Immature natural killer cell (primary cell): Measurements from ENCODE around the gene PRR15L. TPM values are rescaled to one million over a fixed set of nuclear protein-coding genes. Genes with fewer than 3 reads are reported as not detected.
"Not testable (repeated sequence)": the region's sequence is repeated elsewhere in the genome, so short reads cannot be mapped to it uniquely, and the experiment has no call there.

Experiments used
- DNase-seq, 3 donors: peaks; one replicate each; pipeline ENCODE4 v3.0.0; 2022; ENCODE audit warnings: mixed read lengths in 1 of 3
- H3K27ac Mint-ChIP-seq, 6 donors: one replicate each; pipeline ENCODE4 v1.8.0; 2020; ENCODE audit warnings: mixed read lengths in 6 of 6, mild to moderate bottlenecking in 5 of 6, inconsistent platforms in 4 of 6, moderate library complexity in 3 of 6
- H3K27me3 Mint-ChIP-seq, 3 donors: one replicate each; pipeline ENCODE4 v1.8.0; 2020 to 2021; ENCODE audit warnings: low read depth in 3 of 3, mild to moderate bottlenecking in 3 of 3, mixed read lengths in 3 of 3, moderate library complexity in 3 of 3, inconsistent platforms in 1 of 3
- H3K36me3 Mint-ChIP-seq, 3 donors: one replicate each; pipeline ENCODE4 v1.8.0; 2020; ENCODE audit warnings: mixed read lengths in 3 of 3, inconsistent platforms in 2 of 3, mild to moderate bottlenecking in 2 of 3
- H3K4me1 Mint-ChIP-seq, 2 donors: one replicate each; pipeline ENCODE4 v1.8.0; 2020; ENCODE audit warnings: inconsistent platforms in 2 of 2, mild to moderate bottlenecking in 2 of 2, mixed read lengths in 2 of 2, moderate library complexity in 1 of 2
- H3K4me3 Mint-ChIP-seq, 5 donors: one replicate each; pipeline ENCODE4 v1.8.0; 2020; ENCODE audit warnings: mild to moderate bottlenecking in 5 of 5, mixed read lengths in 5 of 5, inconsistent platforms in 3 of 5, moderate library complexity in 3 of 5
- H3K9me3 Mint-ChIP-seq, 6 donors: one replicate each; pipeline ENCODE4 v1.8.0; 2020; ENCODE audit warnings: mild to moderate bottlenecking in 6 of 6, mixed read lengths in 6 of 6, inconsistent platforms in 4 of 6, moderate library complexity in 3 of 6
- polyA plus RNA-seq, 3 donors: library from polyadenylated mRNA; unstranded; fragments of 300-500 nt; fragmentation: Illumina TruSeq; gene quantifications; one replicate each; pipeline ENCODE4 v1.2.3, GENCODE V29; 2021

The PRR15L gene
- polyA plus RNA-seq, 3 donors from 2014 or later = 0.16 TPM; not detected in 2

DNA sequence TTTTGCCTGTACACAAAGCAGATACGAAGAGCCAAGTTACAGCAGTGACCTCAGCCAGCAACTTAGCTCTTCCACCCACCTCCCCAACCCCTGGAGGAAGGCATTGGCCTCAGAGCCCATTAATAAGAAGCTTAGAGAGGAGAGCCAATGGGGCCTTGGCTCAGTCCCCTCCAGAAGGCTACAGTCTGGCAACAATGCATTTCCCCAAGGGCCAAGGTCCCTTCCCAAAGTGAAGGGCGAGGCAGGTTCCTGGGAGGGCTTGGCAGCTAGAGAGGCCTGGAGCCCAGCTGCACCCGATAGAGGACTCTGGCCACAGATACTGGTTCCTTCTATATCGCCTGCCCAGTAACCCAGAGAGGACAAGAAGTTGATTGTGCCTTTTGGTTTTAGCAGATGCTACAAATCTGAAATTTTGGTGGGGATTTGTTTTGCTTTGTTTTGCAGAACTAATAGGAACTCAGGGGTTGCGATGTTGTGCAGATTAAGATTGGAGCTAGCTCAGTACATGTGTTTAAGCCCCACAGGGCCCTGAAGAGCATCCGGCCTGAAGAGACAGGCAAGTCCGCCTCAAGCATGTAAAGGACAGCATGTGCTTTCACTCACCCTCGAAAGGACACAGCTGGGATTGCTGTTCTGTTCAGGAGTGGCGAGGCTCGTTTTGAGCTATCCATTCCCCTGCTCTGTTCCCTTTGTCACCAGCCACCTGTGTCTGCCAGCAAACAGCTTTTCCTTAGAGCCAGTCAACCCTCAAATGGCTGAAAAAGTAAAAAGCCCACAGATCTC is 28.3 kb downstream of the PRR15L start:
- H3K9me3 Mint-ChIP-seq = no peaks in the 10 kb centered on the region
- no peaks in the 10 kb centered on the region for H3K4me1 Mint-ChIP-seq
- H3K27ac Mint-ChIP-seq = no peak overlapping the region
- DNase-seq = no peak
- H3K36me3 Mint-ChIP-seq = peaks cover 13 to 30% (median 19%) of the 10 kb centered on the region in 3 donors
- H3K4me3 Mint-ChIP-seq = no peak overlapping the region
- peaks cover 0 to 4% (median 0%) of the 10 kb centered on the region in 3 donors for H3K27me3 Mint-ChIP-seq

DNA sequence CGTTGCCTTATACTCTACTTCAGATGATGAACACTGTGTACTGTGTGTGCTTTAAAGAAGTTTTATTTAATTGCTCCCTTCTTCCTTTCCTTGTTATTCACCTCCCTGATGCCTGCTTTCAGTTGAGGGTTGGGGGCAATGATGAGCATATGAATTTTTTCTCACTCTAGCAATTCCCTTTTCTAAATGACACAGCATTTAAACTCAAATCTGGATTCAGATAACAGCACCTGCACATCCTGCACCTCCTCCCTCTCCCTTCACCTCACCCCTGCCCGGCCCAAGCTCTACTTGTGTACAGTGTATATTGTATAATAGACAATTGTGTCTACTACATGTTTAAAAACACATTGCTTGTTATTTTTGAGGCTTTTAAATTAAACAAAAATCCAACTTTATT is 29.3 kb downstream of the PRR15L start:
- no peak overlapping the region for H3K27ac Mint-ChIP-seq
- H3K4me1 Mint-ChIP-seq = no peaks in the 10 kb centered on the region
- no peaks in the 10 kb centered on the region for H3K9me3 Mint-ChIP-seq
- no peak for DNase-seq
- H3K27me3 Mint-ChIP-seq = peaks cover 0 to 4% (median 0%) of the 10 kb centered on the region in 3 donors
- H3K36me3 Mint-ChIP-seq = peaks cover 13 to 37% (median 19%) of the 10 kb centered on the region in 3 donors
- H3K4me3 Mint-ChIP-seq = no peak overlapping the region

DNA sequence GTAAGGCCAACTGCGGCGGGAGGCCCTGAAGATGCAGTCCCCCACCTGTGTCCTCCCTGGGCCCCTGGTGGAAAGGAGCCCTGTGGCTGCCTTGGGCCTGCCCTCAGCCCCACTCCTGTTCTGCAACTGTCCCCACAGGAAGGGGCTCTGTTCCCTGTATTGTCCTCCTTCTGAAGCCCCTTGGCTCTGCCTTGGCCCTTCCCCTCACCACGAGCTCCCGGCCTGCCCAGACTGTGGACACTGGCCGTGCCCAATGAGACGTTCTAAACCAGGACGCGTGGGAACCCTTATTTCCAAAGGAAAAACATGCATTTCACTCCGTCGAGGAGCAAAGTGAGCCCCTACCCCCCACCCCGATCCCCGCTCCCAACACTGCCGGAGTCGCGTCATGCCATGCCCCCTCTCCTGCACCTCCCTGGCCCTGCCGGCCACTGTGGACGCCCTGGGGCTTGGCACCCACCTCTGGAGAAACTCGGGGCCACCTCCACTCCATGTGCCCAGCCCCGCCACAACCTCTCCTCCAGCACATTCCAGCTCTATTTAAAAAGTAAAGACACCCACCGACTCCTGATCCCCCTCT is 29.8 kb downstream of the PRR15L start:
- H3K27me3 Mint-ChIP-seq = peaks cover 0 to 4% (median 0%) of the 10 kb centered on the region in 3 donors
- DNase-seq = no peak
- H3K9me3 Mint-ChIP-seq = no peaks in the 10 kb centered on the region
- no peak overlapping the region for H3K27ac Mint-ChIP-seq
- peaks cover 13 to 41% (median 19%) of the 10 kb centered on the region in 3 donors for H3K36me3 Mint-ChIP-seq
- no peak overlapping the region for H3K4me3 Mint-ChIP-seq
- H3K4me1 Mint-ChIP-seq = no peaks in the 10 kb centered on the region

DNA sequence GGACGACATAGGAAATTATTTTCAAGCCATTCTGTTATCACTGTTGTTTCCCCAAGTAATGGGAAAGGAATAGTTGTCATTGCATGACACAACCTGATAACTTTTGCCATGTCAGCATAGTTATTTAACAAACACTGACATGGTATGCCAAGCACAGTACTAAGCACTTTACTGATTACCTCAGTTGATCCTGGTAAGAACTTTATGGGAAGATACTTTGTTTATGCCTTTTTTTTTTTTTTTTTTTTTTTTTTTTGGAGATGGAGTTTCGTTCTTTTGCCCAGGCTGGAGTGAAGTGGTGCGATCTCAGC is 32.0 kb downstream of the PRR15L start:
- Mint-ChIP-seq H3K4me3 (no peak overlapping the region), H3K36me3 (peaks cover 16 to 52% (median 26%) of the 10 kb centered on the region in 3 donors), H3K27ac (no peak overlapping the region), H3K9me3 (no peaks in the 10 kb centered on the region), H3K27me3 (peaks cover 0 to 4% (median 0%) of the 10 kb centered on the region in 3 donors), H3K4me1 (no peaks in the 10 kb centered on the region)
- DNase-seq = no peak

DNA sequence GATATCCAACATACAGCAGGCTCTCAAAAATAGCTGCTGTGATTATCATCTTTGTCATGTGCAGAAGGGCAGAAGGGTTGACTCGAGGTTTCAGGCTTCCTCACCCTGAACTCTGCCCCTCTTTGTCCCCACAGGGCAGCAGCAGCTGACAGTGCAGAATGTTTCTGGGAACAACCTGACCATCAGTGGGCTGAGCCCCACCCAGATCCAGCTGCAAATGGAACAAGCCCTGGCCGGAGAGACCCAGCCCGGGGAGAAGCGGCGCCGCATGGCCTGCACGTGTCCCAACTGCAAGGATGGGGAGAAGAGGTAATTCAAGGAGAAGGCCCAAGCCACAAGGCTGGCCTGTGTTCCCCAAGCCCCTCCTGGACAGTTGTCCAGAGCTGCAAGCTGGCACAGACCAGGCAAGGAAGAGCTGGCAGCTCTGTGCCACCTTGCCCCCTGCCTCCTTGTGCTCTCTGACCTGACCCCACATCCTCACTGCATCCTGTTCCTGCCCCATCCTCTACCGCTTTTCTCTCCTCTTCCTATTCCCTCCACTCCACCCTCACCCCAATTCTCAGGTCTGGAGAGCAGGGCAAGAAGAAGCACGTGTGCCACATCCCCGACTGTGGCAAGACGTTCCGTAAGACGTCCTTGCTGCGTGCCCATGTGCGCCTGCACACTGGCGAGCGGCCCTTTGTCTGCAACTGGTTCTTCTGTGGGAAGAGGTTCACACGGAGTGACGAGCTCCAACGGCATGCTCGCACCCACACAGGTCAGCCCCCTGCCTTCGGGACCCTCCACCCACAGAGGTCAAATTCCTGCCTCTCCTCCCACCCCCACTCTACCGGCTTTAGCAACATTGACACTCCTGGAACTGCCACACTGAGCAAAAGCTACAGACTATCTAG is 32.7 kb downstream of the PRR15L start:
- no peak overlapping the region for H3K27ac Mint-ChIP-seq
- peaks cover 0 to 4% (median 0%) of the 10 kb centered on the region in 3 donors for H3K27me3 Mint-ChIP-seq
- H3K9me3 Mint-ChIP-seq = no peaks in the 10 kb centered on the region
- DNase-seq = no peak
- peaks cover 18 to 50% (median 25%) of the 10 kb centered on the region in 3 donors for H3K36me3 Mint-ChIP-seq
- no peaks in the 10 kb centered on the region for H3K4me1 Mint-ChIP-seq
- H3K4me3 Mint-ChIP-seq = no peak overlapping the region

DNA sequence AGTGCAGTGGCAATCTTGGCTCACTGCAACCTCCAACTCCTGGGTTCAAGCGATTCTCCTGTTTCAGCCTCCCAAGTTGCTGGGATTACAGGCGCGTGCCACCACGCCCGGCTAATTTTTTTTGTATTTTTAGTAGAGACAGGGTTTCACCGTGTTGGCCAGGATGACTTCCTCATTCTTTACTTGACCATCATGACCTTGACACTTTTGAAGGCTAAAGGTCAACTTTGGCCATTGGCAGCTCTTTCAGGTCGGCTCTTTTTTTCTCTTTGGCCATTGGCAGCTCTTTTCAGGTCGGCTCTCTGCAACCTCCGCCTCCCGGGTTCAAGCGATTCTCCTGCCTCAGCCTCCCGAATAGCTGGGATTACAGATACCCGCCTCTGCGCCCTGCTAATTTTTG is 37.8 kb downstream of the PRR15L start:
- not testable (repeated sequence) for DNase-seq, H3K4me1 Mint-ChIP-seq, H3K27ac Mint-ChIP-seq, H3K27me3 Mint-ChIP-seq, H3K9me3 Mint-ChIP-seq, H3K4me3 Mint-ChIP-seq
- H3K36me3 Mint-ChIP-seq = peaks cover 14 to 37% (median 19%) of the 10 kb centered on the region in 3 donors

DNA sequence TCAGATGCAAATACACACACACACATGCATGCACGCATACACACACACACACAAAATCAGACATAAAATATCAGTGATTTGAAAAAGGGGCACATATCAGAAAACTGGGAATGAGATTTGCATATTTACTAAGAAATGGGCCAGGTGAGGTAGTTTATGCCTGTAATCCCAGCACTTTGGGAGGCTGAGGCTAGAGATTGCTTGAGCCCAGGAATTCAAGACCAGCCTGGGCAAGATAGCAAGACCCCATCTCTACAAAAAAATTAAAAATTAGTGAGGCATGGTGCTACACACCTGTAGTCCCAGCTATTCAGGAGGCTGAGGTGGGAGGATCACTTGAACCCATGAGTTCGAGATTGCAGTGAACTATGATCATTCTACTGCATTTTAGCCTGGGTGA is 38.7 kb downstream of the PRR15L start:
- Mint-ChIP-seq H3K27me3 (no peaks in the 10 kb centered on the region), H3K4me3 (no peak overlapping the region), H3K4me1 (peaks cover 3 to 7% of the 10 kb centered on the region in 2 donors), H3K9me3 (no peaks in the 10 kb centered on the region), H3K36me3 (peaks cover 14 to 30% (median 19%) of the 10 kb centered on the region in 3 donors), H3K27ac (no peak overlapping the region)
- DNase-seq = no peak

DNA sequence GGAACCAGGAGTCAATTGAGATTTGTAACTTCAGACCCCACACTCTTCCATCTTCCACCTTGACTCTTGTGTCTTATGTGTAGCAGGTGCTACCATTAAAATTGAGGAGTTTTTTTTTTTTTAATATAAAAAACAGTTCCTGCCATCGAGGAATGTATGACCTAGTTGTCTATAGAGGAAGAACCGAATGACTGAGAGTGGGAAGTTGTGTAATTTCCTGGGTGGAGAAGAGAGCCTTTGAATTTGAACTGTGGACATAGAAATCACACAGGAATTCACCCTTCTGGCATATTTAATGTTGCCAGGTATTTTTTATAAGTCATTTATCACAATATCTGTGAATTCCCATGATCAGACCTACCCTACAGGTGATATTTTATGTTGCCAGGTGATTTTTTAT is 39.7 kb downstream of the PRR15L start:
- Mint-ChIP-seq H3K4me1 (peaks cover 3 to 7% of the 10 kb centered on the region in 2 donors), H3K27ac (peak overlapping the region in 2 of 6 donors; percentile 7 to 45), H3K36me3 (peaks cover 14 to 23% (median 19%) of the 10 kb centered on the region in 3 donors), H3K27me3 (no peaks in the 10 kb centered on the region), H3K4me3 (no peak overlapping the region), H3K9me3 (no peaks in the 10 kb centered on the region)
- no peak for DNase-seq

DNA sequence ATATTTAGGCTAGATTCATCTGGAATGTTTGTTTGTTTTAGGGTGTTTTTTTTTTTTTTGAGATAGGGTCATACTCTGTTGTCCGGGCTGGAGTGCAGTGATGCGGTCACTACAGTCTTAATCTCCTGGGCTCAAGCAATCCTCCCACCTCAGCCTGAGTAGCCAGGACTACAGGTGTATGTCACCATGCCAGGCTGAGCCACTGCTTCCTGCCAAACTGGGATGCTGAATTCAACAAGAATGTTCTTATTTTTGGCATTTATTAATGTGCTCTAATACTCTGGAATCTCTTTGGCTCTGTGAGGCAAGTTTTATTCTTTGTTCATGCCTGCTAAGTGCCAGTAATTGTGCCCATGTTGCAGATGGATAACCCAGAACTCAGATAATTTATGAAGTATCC is 40.1 kb downstream of the PRR15L start:
- Mint-ChIP-seq H3K27ac (peak overlapping the region in 1 of 6 donors; percentile 45), H3K4me3 (no peak overlapping the region)

DNA sequence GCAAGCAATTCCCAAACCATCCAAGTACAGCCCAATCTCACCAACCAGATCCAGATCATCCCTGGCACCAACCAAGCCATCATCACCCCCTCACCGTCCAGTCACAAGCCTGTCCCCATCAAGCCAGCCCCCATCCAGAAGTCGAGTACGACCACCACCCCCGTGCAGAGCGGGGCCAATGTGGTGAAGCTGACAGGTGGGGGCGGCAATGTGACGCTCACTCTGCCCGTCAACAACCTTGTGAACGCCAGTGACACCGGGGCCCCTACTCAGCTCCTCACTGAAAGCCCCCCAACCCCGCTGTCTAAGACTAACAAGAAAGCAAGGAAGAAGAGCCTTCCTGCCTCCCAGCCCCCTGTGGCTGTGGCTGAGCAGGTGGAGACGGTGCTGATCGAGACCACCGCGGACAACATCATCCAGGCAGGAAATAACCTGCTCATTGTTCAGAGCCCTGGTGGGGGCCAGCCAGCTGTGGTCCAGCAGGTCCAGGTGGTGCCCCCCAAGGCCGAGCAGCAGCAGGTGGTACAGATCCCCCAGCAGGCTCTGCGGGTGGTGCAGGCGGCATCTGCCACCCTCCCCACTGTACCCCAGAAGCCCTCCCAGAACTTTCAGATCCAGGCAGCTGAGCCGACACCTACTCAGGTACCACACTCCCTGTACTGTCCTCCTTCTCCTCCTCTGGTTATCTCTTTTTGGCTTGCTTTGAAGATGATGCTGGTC is 41.0 kb downstream of the PRR15L start:
- Mint-ChIP-seq H3K27ac (peak overlapping the region in 2 of 6 donors; percentile 35 to 52), H3K4me3 (no peak overlapping the region)

More for the DNA sequence above, 40.1 kb downstream of the PRR15L start:
- Mint-ChIP-seq H3K27me3 (no peaks in the 10 kb centered on the region), H3K9me3 (no peaks in the 10 kb centered on the region), H3K4me1 (peaks cover 3 to 7% of the 10 kb centered on the region in 2 donors), H3K36me3 (peaks cover 14 to 23% (median 19%) of the 10 kb centered on the region in 3 donors)
- DNase-seq = no peak

DNA sequence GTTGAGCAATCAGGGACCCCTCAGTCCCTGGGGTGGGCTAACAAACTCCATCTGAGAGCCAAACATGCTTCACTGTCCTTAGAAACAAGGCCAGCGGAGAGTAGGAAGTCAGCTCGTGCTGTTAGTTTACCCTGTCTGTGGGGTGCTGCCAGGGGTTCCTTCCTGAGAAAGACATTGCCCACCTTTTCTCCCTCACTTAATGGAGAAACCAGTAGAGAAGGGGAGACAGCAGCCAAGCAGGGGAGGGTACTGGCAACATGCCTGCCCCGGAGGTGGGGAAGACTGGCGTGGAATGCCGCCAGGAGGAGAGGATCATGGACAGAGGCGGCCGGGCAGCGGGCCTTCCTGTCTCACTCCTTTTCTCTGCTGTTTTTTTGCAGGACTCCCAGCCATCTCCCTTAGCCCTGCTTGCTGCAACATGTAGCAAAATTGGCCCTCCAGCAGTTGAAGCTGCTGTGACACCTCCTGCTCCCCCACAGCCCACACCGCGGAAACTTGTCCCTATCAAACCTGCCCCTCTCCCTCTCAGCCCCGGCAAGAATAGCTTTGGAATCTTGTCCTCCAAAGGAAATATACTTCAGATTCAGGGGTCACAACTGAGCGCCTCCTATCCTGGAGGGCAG is 41.8 kb downstream of the PRR15L start:
- Mint-ChIP-seq H3K9me3 (no peaks in the 10 kb centered on the region), H3K4me3 (no peak overlapping the region), H3K4me1 (peaks cover 4 to 7% of the 10 kb centered on the region in 2 donors), H3K36me3 (peaks cover 9 to 18% (median 14%) of the 10 kb centered on the region in 3 donors), H3K27ac (no peak overlapping the region), H3K27me3 (peaks cover 0 to 1% (median 0%) of the 10 kb centered on the region in 3 donors)
- DNase-seq = no peak

More for the DNA sequence above, 41.0 kb downstream of the PRR15L start:
- Mint-ChIP-seq H3K4me1 (peaks cover 4 to 7% of the 10 kb centered on the region in 2 donors), H3K36me3 (peaks cover 10 to 19% (median 17%) of the 10 kb centered on the region in 3 donors), H3K9me3 (no peaks in the 10 kb centered on the region), H3K27me3 (peaks cover 0 to 1% (median 0%) of the 10 kb centered on the region in 3 donors)
- no peak for DNase-seq

DNA sequence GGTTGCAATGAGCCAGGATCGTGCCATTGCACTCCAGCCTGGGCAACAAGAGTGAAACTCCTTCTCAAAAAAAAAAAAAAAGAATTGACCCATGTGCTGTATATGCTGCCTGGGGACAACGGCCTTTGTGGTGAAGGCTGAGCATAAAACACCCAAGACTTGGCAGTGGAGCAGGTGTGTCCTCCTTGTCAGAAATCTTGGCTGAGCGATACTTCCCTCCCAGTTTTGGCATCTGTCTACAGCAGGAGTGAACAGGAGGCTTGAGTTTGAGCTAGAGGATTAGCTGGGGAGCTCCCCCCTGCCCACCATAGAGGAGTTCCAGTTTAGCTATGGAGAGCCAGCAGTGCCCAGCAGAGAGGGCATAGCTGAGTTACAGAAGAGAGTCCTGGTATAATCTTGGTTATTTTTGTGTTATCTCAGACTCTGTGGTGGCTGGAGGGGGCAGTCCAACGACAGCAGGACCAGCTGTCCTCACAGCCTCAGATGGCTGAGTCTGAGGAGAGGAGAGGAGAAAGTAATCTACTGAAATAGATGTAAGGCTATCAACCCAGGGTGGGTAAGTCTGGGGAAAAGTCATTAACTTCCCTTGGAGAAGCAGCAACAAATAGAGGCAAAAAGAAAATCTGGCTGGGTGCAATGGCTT is 43.3 kb downstream of the PRR15L start:
- no peak for DNase-seq
- H3K9me3 Mint-ChIP-seq = no peaks in the 10 kb centered on the region
- peaks cover 0 to 1% (median 0%) of the 10 kb centered on the region in 3 donors for H3K27me3 Mint-ChIP-seq
- peaks cover 4 to 17% of the 10 kb centered on the region in 2 donors for H3K4me1 Mint-ChIP-seq
- peaks cover 6 to 14% (median 14%) of the 10 kb centered on the region in 3 donors for H3K36me3 Mint-ChIP-seq
- no peak overlapping the region for H3K4me3 Mint-ChIP-seq
- H3K27ac Mint-ChIP-seq = peak overlapping the region in 2 of 6 donors; percentile 40 to 78
